ENCODE data around the gene FAM120A.

FAM120A gene

GRCh38 chr9:93575796-93576257 lies 124.3 kb downstream of the FAM120A start:
- peak overlapping the region; percentile 71 for H3K4me3 ChIP-seq (ENCODE audit: low read depth, low read length)
- no peak for TF ChIP-seq CTCF (IDR thresholded peaks at IDR 0.05; ENCODE audit: insufficient read depth, low read depth, low read length, missing control alignments)
- peak; percentile 54 for DNase-seq (ENCODE audit: low read depth)

- peak; percentile 49 for DNase-seq (ENCODE audit: low read depth)
- H3K4me3 ChIP-seq (ENCODE audit: low read depth, low read length), result peak within 1 kb of the TSS; percentile 71
- no peak for TF ChIP-seq CTCF (IDR thresholded peaks at IDR 0.05; ENCODE audit: insufficient read depth, low read depth, low read length, missing control alignments)
Observed at GRCh38 chr9:93576258-93577077, 125.0 kb downstream of the FAM120A start, which contains the start of gene PHF2. TSS of gene PHF2 (plus strand) at chr9:93576584. CDS start at chr9:93576774, 190 bp downstream.

DNA sequence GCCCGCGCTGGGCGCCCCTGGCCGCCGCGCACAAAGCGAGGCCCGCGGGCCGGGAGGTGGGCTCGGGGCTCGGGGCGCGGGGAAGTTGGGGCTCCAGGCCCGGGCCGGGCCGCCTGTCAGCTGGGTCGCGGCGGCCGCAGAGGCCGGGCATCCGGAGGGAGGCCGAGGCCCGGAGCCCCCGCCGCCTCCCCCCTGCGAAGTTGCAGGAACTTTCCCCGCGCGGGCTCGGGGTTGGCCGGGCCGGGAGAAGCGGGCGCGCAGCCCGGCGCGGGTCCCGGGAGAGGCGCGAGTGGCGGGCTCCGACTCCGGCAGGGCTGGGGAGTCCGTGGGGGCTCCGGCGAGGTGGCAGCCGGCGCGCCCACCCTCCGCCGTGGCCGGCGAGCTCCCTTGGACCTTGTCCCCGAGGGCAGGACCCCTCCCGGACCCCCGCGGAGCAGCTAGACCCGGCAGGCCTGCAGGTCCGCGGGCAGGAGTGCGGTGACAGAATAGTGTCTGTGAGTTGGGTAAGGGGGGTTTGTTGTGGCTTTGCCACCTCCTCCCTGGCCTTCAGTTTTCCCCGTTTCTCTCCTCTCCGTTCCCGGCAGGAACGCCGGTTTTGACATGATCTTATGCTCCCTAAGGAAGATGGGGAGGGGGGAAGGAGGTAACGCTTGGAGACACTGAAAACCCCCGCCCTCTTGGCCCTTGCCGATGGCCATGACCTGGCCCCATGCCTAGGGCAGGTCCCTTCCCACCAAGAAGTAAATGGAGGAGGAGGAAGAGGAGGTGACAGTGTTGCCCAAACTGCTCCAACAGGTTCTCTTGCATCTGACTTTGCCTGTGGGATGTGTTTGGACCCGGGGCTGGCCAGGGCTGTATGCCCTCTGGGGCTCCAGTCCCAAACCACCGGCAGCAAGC lies 125.8 kb downstream of the FAM120A start:
- peak; percentile 41 for DNase-seq (ENCODE audit: low read depth)

GRCh38 chr9:93577975-93578682 lies 126.6 kb downstream of the FAM120A start:
- H3K4me3 ChIP-seq (ENCODE audit: low read depth, low read length), result no peak overlapping the region
- no peak for DNase-seq (ENCODE audit: low read depth)
- no peak for TF ChIP-seq CTCF (IDR thresholded peaks at IDR 0.05; ENCODE audit: insufficient read depth, low read depth, low read length, missing control alignments)

More for the DNA sequence above, 125.8 kb downstream of the FAM120A start:
- H3K4me3 ChIP-seq (ENCODE audit: low read depth, low read length), result peak overlapping the region; percentile 53
- no peak for TF ChIP-seq CTCF (IDR thresholded peaks at IDR 0.05; ENCODE audit: insufficient read depth, low read depth, low read length, missing control alignments)

- no peak overlapping the region for H3K4me3 ChIP-seq (ENCODE audit: low read depth, low read length)
- no peak for TF ChIP-seq CTCF (IDR thresholded peaks at IDR 0.05; ENCODE audit: insufficient read depth, low read depth, low read length, missing control alignments)
- no peak for DNase-seq (ENCODE audit: low read depth)
Observed at GRCh38 chr9:93578844-93579243, 127.4 kb downstream of the FAM120A start.

DNA sequence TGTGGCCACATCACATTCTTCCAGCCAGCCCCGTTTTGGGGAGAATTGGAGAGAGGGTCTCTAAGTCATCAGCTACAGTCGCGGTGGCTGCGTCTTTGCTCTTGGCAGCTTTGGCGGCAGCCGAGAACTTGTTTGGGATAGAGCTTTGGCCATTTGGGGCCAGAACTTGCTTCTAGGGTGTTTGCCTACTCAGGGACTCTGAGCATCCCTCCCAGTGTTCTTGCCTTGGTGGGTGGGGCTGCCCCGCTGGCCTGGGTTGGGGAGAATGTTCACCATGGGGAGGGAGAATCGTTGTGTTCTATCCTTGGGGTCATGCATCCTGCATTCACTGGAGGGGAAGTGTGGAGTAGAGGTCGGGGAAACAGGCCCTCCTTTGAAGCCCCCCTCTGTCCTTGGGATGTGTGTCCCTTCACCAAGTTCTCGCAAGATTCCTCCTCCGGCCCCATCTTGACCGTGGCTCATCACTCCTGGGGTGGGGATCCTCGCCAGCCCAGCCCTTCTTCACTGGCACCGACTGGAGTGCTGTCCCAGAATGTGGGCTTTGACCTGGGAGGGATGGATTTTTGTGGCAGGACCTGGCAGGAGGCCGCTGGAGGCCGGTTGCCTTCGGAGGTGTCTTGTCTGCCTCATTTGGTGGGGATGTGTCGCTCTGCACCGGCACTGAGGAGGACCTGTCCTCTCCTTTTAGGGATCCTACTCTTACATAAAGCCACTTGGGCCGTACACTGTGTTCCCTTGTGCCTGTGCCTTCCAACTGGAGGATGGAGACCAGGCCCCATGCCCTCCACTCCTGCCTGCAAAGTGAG lies 128.4 kb downstream of the FAM120A start:
- no peak overlapping the region for H3K4me3 ChIP-seq (ENCODE audit: low read depth, low read length)
- TF ChIP-seq CTCF (IDR thresholded peaks at IDR 0.05; ENCODE audit: insufficient read depth, low read depth, low read length, missing control alignments), result no peak
- no peak for DNase-seq (ENCODE audit: low read depth)
